ENCODE results near the gene DZANK1. TPM values are rescaled to one million over a fixed set of nuclear protein-coding genes. Genes with fewer than 3 reads are reported as not detected.

DZANK1 gene
- total RNA-seq, 5 donors from 2014 or later (not counting 1 experiment from before 2014, with no cell fraction given): 2.3 to 4.0 (median 3.2) TPM

DNA sequence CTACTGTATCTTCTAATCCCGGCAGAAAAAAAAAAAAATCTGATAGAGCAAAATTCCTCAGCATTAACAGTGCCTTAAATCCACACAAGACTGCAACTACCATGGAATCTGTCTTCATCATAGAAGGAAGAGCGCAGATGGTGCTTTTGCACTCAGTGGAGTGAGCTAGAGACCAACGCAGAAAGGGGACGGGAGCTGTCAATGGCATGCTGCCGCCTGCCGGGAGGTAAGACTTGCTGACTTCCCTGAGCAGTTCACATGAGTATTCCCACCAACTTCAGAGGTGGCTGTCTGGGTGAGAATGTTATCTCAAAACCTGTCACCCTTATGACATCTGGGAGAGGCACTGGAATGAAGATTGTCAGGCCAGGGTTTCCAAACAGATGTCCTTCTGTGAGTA, 35.6 kb downstream of the DZANK1 start:
- Mint-ChIP-seq H3K4me3 (no peak overlapping the region), H3K27me3 (no peaks in the 10 kb centered on the region), H3K27ac (no peak overlapping the region), H3K36me3 (peaks cover 12% of the 10 kb centered on the region), H3K9me3 (no peaks in the 10 kb centered on the region), H3K4me1 (no peaks in the 10 kb centered on the region)
- DNase-seq: no peak
- no peaks in the 10 kb centered on the region for H3K9me3 ChIP-seq
- no peaks in the 10 kb centered on the region for H3K36me3 ChIP-seq (ENCODE audit: control insufficient read depth in 2 of 2, extremely low read depth in 1 of 2, insufficient read depth in 1 of 2, low read length in 1 of 2)
- H3K4me1 ChIP-seq (ENCODE audit: control insufficient read depth in 1 of 2, extremely low read depth in 1 of 2, insufficient read depth in 2 of 2, low read length in 2 of 2): no peaks in the 10 kb centered on the region
- no peak overlapping the region for H3K27ac ChIP-seq (ENCODE audit: low read length)
- CTCF ChIA-PET: no interaction called here
- no peak for ATAC-seq (replicated peaks in 1 of 4)
- POLR2A ChIA-PET: interaction anchor here in 1 of 2 donors (0.5 kb wide), 1 partner anchor 30 kb away, joined by 4 read pairs; no protein-coding TSS in a partner anchor
- no CpG with 5 or more reads among the region's 6 CpGs for whole genome bisulfite sequencing (ENCODE audit: insufficient coverage)
- H3K27me3 ChIP-seq (replicated peaks in 1 of 2; ENCODE audit: control insufficient read depth in 2 of 2, extremely low read depth in 1 of 2, insufficient read depth in 2 of 2, low read length in 1 of 2): no peaks in the 10 kb centered on the region
- H3K4me3 ChIP-seq (ENCODE audit: control insufficient read depth in 1 of 2, extremely low read depth in 1 of 2, low read length in 1 of 2): no peak overlapping the region

DNA sequence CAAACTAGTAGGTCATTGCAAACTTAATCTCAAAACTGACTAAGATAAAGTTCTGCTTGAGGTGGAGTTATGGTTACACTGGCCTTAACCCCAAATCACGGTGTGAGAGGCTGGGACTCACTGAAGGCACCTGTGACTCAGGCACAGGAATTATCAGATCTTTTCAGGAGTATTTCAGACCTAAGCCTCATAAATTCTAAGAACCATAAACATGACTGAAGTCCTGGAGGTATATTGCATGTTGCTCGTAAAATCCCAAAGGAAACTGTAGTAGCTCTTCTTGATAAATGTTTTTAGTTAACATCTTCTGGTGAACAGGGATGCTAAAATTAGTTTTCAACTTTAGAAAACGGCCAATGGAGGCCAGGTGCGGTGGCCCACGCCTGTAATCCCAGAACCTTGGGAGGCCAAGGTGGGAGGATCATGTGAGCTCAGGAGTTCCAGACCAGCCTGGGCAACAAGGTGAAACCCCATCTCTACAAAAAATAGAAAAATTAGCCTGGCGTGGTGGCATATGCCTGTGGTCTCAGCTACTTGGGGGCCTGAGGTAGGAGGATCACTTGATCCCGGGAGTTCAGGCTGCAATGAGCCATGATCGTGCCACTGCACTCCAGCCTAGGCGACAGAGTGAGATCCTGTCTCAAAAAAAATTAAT, 36.5 kb downstream of the DZANK1 start:
- DNase-seq (no peak), ATAC-seq (replicated peaks in 1 of 4) (no peak)
- Mint-ChIP-seq H3K4me3 (no peak overlapping the region), H3K36me3 (peaks cover 17% of the 10 kb centered on the region), H3K9me3 (no peaks in the 10 kb centered on the region), H3K27ac (no peak overlapping the region), H3K27me3 (no peaks in the 10 kb centered on the region), H3K4me1 (no peaks in the 10 kb centered on the region)
- H3K4me3 ChIP-seq (ENCODE audit: control insufficient read depth in 1 of 2, extremely low read depth in 1 of 2, low read length in 1 of 2): no peak overlapping the region
- CTCF ChIA-PET: no interaction called here
- H3K4me1 ChIP-seq (ENCODE audit: control insufficient read depth in 1 of 2, extremely low read depth in 1 of 2, insufficient read depth in 2 of 2, low read length in 2 of 2): no peaks in the 10 kb centered on the region
- POLR2A ChIA-PET: interaction anchor here in 1 of 2 donors (0.6 kb wide), 1 partner anchor 16 kb away, joined by 3 read pairs; no protein-coding TSS in a partner anchor
- 86% methylated on average over 3 of the region's 9 CpGs for WGBS (ENCODE audit: insufficient coverage)
- no peaks in the 10 kb centered on the region for H3K9me3 ChIP-seq
- H3K27ac ChIP-seq (ENCODE audit: low read length): no peak overlapping the region
- H3K36me3 ChIP-seq (ENCODE audit: control insufficient read depth in 2 of 2, extremely low read depth in 1 of 2, insufficient read depth in 1 of 2, low read length in 1 of 2): no peaks in the 10 kb centered on the region
- no peaks in the 10 kb centered on the region for H3K27me3 ChIP-seq (replicated peaks in 1 of 2; ENCODE audit: control insufficient read depth in 2 of 2, extremely low read depth in 1 of 2, insufficient read depth in 2 of 2, low read length in 1 of 2)

DNA sequence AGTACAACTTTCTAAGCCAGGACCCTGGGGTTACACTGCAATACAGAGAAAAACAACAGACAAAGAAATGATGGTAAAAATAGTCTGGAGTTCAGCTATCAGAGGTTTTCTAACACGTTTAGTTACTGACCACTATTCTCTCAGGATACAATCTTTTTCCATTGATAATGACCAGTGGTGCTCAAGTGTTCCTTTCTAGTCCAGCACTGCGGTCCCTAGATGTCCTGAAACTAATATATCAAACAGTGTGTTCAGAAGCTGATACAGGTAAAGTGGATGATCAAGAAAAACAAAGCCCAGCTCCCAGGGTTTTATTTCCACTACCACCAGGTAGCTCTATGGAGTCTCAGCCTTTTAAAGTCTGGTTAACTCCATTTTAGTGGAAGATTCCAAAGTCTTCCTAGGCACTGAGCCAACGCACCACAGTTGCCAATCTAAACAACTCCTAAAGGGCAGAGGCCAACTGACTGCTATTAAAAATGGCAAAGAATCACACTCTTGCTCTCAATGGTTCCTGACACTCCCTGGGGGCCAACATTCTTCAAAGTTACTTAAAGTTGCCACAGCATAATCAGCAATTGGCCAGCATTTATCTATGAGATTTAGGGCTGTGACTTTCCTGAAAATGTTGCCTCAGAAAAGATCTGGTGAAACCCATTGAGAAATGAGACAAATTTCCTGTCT, 38.2 kb downstream of the DZANK1 start:
- DNase-seq (no peak), ATAC-seq (replicated peaks in 1 of 4) (no peak)
- H3K27ac ChIP-seq (ENCODE audit: low read length): no peak overlapping the region

DNA sequence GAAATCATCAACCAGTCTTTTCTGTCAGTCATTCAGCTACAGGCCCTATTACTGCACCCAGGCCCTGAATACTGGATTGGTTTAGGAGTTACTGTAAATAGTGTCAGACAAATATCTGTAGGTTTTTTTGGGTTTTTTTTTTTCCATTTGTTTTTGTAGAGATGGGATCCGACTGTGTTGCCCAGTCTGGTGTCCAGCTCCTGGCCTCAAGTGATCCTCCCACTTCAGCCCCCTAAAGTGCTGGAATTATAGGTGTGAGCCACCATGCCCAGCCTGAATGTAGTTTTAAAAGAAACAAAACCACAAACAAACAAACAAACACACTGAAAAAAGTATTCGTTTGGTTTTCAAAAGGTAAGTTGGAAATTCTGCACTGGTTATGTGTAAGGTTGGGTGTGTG, 39.6 kb downstream of the DZANK1 start:
- WGBS (ENCODE audit: insufficient coverage): no CpG with 5 or more reads among the region's 2 CpGs
- ATAC-seq (replicated peaks in 1 of 4): no peak

More for the DNA sequence above, 38.2 kb downstream of the DZANK1 start:
- H3K36me3 Mint-ChIP-seq: peaks cover 12% of the 10 kb centered on the region
- H3K4me3 ChIP-seq (ENCODE audit: control insufficient read depth in 1 of 2, extremely low read depth in 1 of 2, low read length in 1 of 2): no peak overlapping the region
- H3K27ac Mint-ChIP-seq: no peak overlapping the region
- CTCF ChIA-PET: no interaction called here
- 100% methylated on average over 1 of the region's 3 CpGs for WGBS (ENCODE audit: insufficient coverage)
- no peaks in the 10 kb centered on the region for H3K4me1 Mint-ChIP-seq
- no peaks in the 10 kb centered on the region for H3K9me3 ChIP-seq
- H3K27me3 Mint-ChIP-seq: no peaks in the 10 kb centered on the region
- POLR2A ChIA-PET: no interaction called here
- H3K36me3 ChIP-seq (ENCODE audit: control insufficient read depth in 2 of 2, extremely low read depth in 1 of 2, insufficient read depth in 1 of 2, low read length in 1 of 2): no peaks in the 10 kb centered on the region
- H3K27me3 ChIP-seq (replicated peaks in 1 of 2; ENCODE audit: control insufficient read depth in 2 of 2, extremely low read depth in 1 of 2, insufficient read depth in 2 of 2, low read length in 1 of 2): no peaks in the 10 kb centered on the region
- no peaks in the 10 kb centered on the region for H3K4me1 ChIP-seq (ENCODE audit: control insufficient read depth in 1 of 2, extremely low read depth in 1 of 2, insufficient read depth in 2 of 2, low read length in 2 of 2)
- no peak overlapping the region for H3K4me3 Mint-ChIP-seq
- no peaks in the 10 kb centered on the region for H3K9me3 Mint-ChIP-seq

DNA sequence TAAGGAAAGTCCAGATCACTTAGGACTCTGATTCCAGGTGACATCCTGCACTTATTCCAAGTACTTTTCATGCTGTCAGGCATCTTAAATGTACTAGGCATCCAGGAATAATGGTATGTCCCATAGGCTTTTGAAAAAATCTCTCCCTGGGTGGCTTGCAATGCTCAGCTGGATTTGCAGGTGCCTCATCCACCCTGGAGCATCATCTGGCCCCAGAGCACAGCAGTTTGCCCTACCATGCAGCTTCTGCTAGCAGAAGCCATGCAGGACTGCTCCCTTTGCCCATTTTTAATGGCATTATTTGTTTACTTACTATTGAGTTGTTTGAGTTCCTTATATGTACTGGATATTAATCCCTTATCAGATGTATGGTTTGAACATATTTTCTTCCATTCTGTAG, 45.2 kb downstream of the DZANK1 start:
- ChIA-PET POLR2A (no interaction called here), CTCF (no interaction called here)
- Histone ChIP-seq H3K36me3 (ENCODE audit: control insufficient read depth in 2 of 2, extremely low read depth in 1 of 2, insufficient read depth in 1 of 2, low read length in 1 of 2) (no peaks in the 10 kb centered on the region), H3K27me3 (replicated peaks in 1 of 2; ENCODE audit: control insufficient read depth in 2 of 2, extremely low read depth in 1 of 2, insufficient read depth in 2 of 2, low read length in 1 of 2) (no peaks in the 10 kb centered on the region), H3K27ac (ENCODE audit: low read length) (no peak overlapping the region), H3K4me3 (ENCODE audit: control insufficient read depth in 1 of 2, extremely low read depth in 1 of 2, low read length in 1 of 2) (no peak overlapping the region), H3K4me1 (ENCODE audit: control insufficient read depth in 1 of 2, extremely low read depth in 1 of 2, insufficient read depth in 2 of 2, low read length in 2 of 2) (no peaks in the 10 kb centered on the region), H3K9me3 (no peaks in the 10 kb centered on the region)
- Mint-ChIP-seq H3K4me1 (no peaks in the 10 kb centered on the region), H3K27me3 (no peaks in the 10 kb centered on the region), H3K36me3 (peaks cover 9% of the 10 kb centered on the region), H3K4me3 (no peak overlapping the region), H3K9me3 (no peaks in the 10 kb centered on the region), H3K27ac (no peak overlapping the region)
- DNase-seq: no peak
- ATAC-seq (replicated peaks in 1 of 4): no peak

More for the DNA sequence above, 39.6 kb downstream of the DZANK1 start:
- H3K9me3 ChIP-seq: no peaks in the 10 kb centered on the region
- Mint-ChIP-seq H3K36me3 (peaks cover 12% of the 10 kb centered on the region), H3K4me3 (no peak overlapping the region), H3K27ac (no peak overlapping the region), H3K27me3 (no peaks in the 10 kb centered on the region), H3K9me3 (no peaks in the 10 kb centered on the region), H3K4me1 (no peaks in the 10 kb centered on the region)
- POLR2A ChIA-PET: no interaction called here
- no peak for DNase-seq
- no peaks in the 10 kb centered on the region for H3K36me3 ChIP-seq (ENCODE audit: control insufficient read depth in 2 of 2, extremely low read depth in 1 of 2, insufficient read depth in 1 of 2, low read length in 1 of 2)
- no peak overlapping the region for H3K27ac ChIP-seq (ENCODE audit: low read length)
- H3K4me1 ChIP-seq (ENCODE audit: control insufficient read depth in 1 of 2, extremely low read depth in 1 of 2, insufficient read depth in 2 of 2, low read length in 2 of 2): no peaks in the 10 kb centered on the region
- CTCF ChIA-PET: no interaction called here
- H3K27me3 ChIP-seq (replicated peaks in 1 of 2; ENCODE audit: control insufficient read depth in 2 of 2, extremely low read depth in 1 of 2, insufficient read depth in 2 of 2, low read length in 1 of 2): no peaks in the 10 kb centered on the region
- H3K4me3 ChIP-seq (ENCODE audit: control insufficient read depth in 1 of 2, extremely low read depth in 1 of 2, low read length in 1 of 2): no peak overlapping the region

DNA sequence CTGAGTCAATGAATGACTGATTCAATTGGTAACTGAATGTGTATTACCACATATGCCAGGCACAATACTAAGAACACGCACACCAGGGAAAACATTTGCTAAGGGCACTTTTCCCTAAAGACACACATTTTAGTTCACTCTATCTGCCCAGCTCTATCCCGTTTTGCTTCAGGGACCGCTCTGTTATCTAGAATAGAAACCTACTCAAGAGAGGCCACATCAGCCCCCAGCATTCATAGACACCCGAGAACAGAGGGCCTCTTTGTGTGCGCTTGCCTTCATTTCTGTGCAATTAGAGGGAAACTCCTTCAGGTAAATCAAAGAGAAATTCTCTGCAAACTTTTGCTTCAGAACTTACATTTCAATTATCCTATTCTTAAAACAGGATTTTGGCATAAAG, 50.3 kb downstream of the DZANK1 start:
- no peak overlapping the region for H3K4me3 Mint-ChIP-seq
- H3K27ac Mint-ChIP-seq: no peak overlapping the region
- Histone ChIP-seq H3K36me3 (ENCODE audit: control insufficient read depth in 2 of 2, extremely low read depth in 1 of 2, insufficient read depth in 1 of 2, low read length in 1 of 2) (no peaks in the 10 kb centered on the region), H3K9me3 (no peaks in the 10 kb centered on the region), H3K27me3 (replicated peaks in 1 of 2; ENCODE audit: control insufficient read depth in 2 of 2, extremely low read depth in 1 of 2, insufficient read depth in 2 of 2, low read length in 1 of 2) (no peaks in the 10 kb centered on the region), H3K27ac (ENCODE audit: low read length) (no peak overlapping the region), H3K4me1 (ENCODE audit: control insufficient read depth in 1 of 2, extremely low read depth in 1 of 2, insufficient read depth in 2 of 2, low read length in 2 of 2) (no peaks in the 10 kb centered on the region), H3K4me3 (ENCODE audit: control insufficient read depth in 1 of 2, extremely low read depth in 1 of 2, low read length in 1 of 2) (no peak overlapping the region)
- H3K4me1 Mint-ChIP-seq: peaks cover 3 to 6% (median 4%) of the 10 kb centered on the region in 3 donors
- no peaks in the 10 kb centered on the region for H3K36me3 Mint-ChIP-seq
- no peaks in the 10 kb centered on the region for H3K9me3 Mint-ChIP-seq
- CTCF ChIA-PET: interaction anchor here in 1 of 2 donors (1.5 kb wide), 1 partner anchor 1247 kb away, joined by 4 read pairs; no protein-coding TSS in a partner anchor
- WGBS (ENCODE audit: insufficient coverage): 85% methylated on average over 2 of the region's 5 CpGs
- DNase-seq (no peak), ATAC-seq (replicated peaks in 1 of 4) (no peak)
- H3K27me3 Mint-ChIP-seq: no peaks in the 10 kb centered on the region
- POLR2A ChIA-PET: no interaction called here

All from T-cell (primary cell).